ENCODE measurements around the gene ABTB2. TPM values are rescaled to one million over a fixed set of nuclear protein-coding genes. Genes with fewer than 3 reads are reported as not detected.

ABTB2 gene
- total and polyA plus RNA-seq, 2 experiments from 2014 or later, result 2.6 to 12.1 TPM

- TF ChIP-seq CTCF (conservative IDR thresholded peaks at IDR 0.05; ENCODE audit: low read depth in 2 of 2), result no peak
Measured at GRCh38 chr11:34332524-34332923, 25.3 kb downstream of the ABTB2 start (continued).

GRCh38 chr11:34331736-34332135 is 26.1 kb downstream of the ABTB2 start:
- DNase-seq (ENCODE audit: low spot score) (no peak), ATAC-seq (no peak)
- Histone ChIP-seq H2AFZ (no peak overlapping the region), H3K36me3 (ENCODE audit: insufficient read depth) (no peaks in the 10 kb centered on the region), H3K79me2 (replicated peaks; ENCODE audit: insufficient read depth) (no peaks in the 10 kb centered on the region; the same call in 1 of the 2 replicates), H3F3A (replicated peaks; ENCODE audit: low read depth) (no peaks in the 10 kb centered on the region), H4K20me1 (replicated peaks; ENCODE audit: insufficient read depth) (no peaks in the 10 kb centered on the region; the same call in 1 of the 2 replicates), H3K4me1 (ENCODE audit: insufficient read depth) (peaks cover 10% of the 10 kb centered on the region), H3K27ac (ENCODE audit: low read depth) (no peak overlapping the region), H3K4me2 (no peak overlapping the region), H3K9me2 (ENCODE audit: insufficient read depth) (no peaks in the 10 kb centered on the region; the same call in 1 of the 2 replicates), H3K4me3 (no peak overlapping the region), H3K27me3 (ENCODE audit: insufficient read depth) (no peaks in the 10 kb centered on the region)
- no peak overlapping the region for H3K4me3 Mint-ChIP-seq
- no peak for TF ChIP-seq EZH2 (IDR thresholded peaks at IDR 0.05; ENCODE audit: low read depth, unreplicated experiment)
- H3K9me3 Mint-ChIP-seq, result no peaks in the 10 kb centered on the region
- peaks cover 24% of the 10 kb centered on the region for H3K4me1 Mint-ChIP-seq
- peaks cover 2% of the 10 kb centered on the region for H3K27me3 Mint-ChIP-seq (ENCODE audit: insufficient read depth, low read depth, poor library complexity)
- no peak overlapping the region for H3K27ac Mint-ChIP-seq
- no peaks in the 10 kb centered on the region for H3K36me3 Mint-ChIP-seq (ENCODE audit: low read depth)

GRCh38 chr11:34331329-34331728 is 26.5 kb downstream of the ABTB2 start:
- Histone ChIP-seq H3K27me3 (ENCODE audit: insufficient read depth) (no peaks in the 10 kb centered on the region), H3K4me2 (no peak overlapping the region), H3F3A (replicated peaks; ENCODE audit: low read depth) (no peaks in the 10 kb centered on the region), H4K20me1 (replicated peaks; ENCODE audit: insufficient read depth) (no peaks in the 10 kb centered on the region; the same call in 1 of the 2 replicates), H2AFZ (no peak overlapping the region), H3K4me1 (ENCODE audit: insufficient read depth) (peaks cover 10% of the 10 kb centered on the region), H3K36me3 (ENCODE audit: insufficient read depth) (no peaks in the 10 kb centered on the region), H3K79me2 (replicated peaks; ENCODE audit: insufficient read depth) (no peaks in the 10 kb centered on the region; the same call in 1 of the 2 replicates), H3K4me3 (no peak overlapping the region), H3K27ac (ENCODE audit: low read depth) (no peak overlapping the region), H3K9me2 (ENCODE audit: insufficient read depth) (no peaks in the 10 kb centered on the region; the same call in 1 of the 2 replicates)
- H3K9me3 Mint-ChIP-seq, result no peaks in the 10 kb centered on the region
- no peaks in the 10 kb centered on the region for H3K36me3 Mint-ChIP-seq (ENCODE audit: low read depth)
- peaks cover 24% of the 10 kb centered on the region for H3K4me1 Mint-ChIP-seq
- no peak for DNase-seq (ENCODE audit: low spot score)
- H3K27me3 Mint-ChIP-seq (ENCODE audit: insufficient read depth, low read depth, poor library complexity), result peaks cover 2% of the 10 kb centered on the region
- no peak overlapping the region for H3K4me3 Mint-ChIP-seq
- ATAC-seq, result no peak
- H3K27ac Mint-ChIP-seq, result no peak overlapping the region
- no peak for TF ChIP-seq ZNF114 (CRISPR knock-in tag; IDR thresholded peaks at IDR 0.05)
- TF ChIP-seq EZH2 (IDR thresholded peaks at IDR 0.05; ENCODE audit: low read depth, unreplicated experiment), result no peak
- no peak for TF ChIP-seq ZNF331 (CRISPR knock-in tag; IDR thresholded peaks at IDR 0.05; ENCODE audit: low read depth)
- no peak for TF ChIP-seq POLR2AphosphoS5 (IDR thresholded peaks at IDR 0.05; ENCODE audit: low read depth)
- no peak for TF ChIP-seq CTCF (conservative IDR thresholded peaks at IDR 0.05; ENCODE audit: low read depth in 2 of 2)
- TF ChIP-seq REST (IDR thresholded peaks at IDR 0.05; ENCODE audit: unreplicated experiment), result no peak
- no peak for TF ChIP-seq EZH2phosphoT487 (IDR thresholded peaks at IDR 0.05; ENCODE audit: unreplicated experiment)
- no peak for TF ChIP-seq NANOG (IDR thresholded peaks at IDR 0.05; ENCODE audit: borderline replicate concordance)
- TF ChIP-seq CREB1 (CRISPR knock-in tag; IDR thresholded peaks at IDR 0.05; ENCODE audit: low read depth), result no peak
- TF ChIP-seq STAT1 (IDR thresholded peaks at IDR 0.05; ENCODE audit: unreplicated experiment), result no peak

Measured in GM23338 (cell line).